GM21515 (cell line): Measurements from ENCODE around the gene ERMARD.

Experiments
- ATAC-seq: cut with Tn5 transposase; IDR thresholded peaks from one replicate; pipeline ENCODE4 v1.9.1; 2021; ENCODE audit not compliant: unreplicated experiment

ERMARD gene

GRCh38 chr6:169801396-169802160 lies 50.2 kb downstream of the ERMARD start:
- no peak for ATAC-seq

DNA sequence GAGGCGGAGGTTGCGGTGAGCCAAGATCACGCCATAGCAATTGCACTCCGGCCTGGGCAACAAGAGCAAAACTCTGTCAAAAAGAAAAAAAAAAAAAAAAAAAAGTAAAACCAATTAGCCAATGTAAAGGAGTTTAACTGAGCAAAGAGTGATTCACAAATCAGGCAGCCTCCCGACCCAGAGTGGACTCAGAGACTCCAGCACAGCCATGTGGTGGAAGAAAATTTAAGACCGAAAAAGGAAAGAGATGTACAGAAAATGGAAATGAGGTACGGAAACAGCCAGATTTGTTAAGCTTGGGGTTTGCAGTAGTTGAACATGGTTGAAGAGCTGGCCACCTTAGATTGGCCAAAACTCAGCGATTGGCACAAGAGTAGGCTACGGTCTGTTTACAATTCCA lies 51.4 kb downstream of the ERMARD start:
- no peak for ATAC-seq

DNA sequence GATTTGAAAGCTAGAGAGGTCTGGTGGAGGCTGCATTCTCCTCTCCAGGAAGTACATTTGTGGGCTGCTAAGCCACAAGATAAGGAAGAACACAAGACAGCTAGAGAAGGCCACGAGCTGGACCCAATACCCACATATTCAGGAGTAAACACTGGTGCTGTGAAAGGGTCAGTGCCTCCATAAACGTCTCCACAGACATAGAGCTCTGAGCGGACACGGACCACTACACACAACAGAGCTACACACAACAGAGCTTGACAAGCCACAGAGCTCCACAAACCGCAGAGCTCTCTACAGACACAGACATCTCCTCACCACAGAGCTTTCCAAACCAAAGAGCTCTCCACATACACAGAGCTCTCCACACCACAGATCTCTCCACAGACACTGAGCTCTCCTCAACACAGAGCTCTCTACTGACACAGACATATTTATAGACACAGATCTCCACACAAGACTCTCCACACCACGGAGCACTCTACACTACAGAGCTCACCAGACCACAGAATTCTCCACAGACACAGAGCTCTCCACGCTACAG lies 51.9 kb downstream of the ERMARD start:
- peak; percentile 73 for ATAC-seq

- no peak for ATAC-seq
These were observed 52.5 kb downstream of the ERMARD start for GRCh38 chr6:169803816-169804340.

- ATAC-seq = no peak
These were observed 53.0 kb downstream of the ERMARD start for GRCh38 chr6:169804427-169804826.

- ATAC-seq = no peak
These were observed 53.9 kb downstream of the ERMARD start for GRCh38 chr6:169805242-169805838.

GRCh38 chr6:169806701-169807100 lies 55.3 kb downstream of the ERMARD start:
- no peak for ATAC-seq

- no peak for ATAC-seq
These were observed 55.8 kb downstream of the ERMARD start for GRCh38 chr6:169807229-169807628.

DNA sequence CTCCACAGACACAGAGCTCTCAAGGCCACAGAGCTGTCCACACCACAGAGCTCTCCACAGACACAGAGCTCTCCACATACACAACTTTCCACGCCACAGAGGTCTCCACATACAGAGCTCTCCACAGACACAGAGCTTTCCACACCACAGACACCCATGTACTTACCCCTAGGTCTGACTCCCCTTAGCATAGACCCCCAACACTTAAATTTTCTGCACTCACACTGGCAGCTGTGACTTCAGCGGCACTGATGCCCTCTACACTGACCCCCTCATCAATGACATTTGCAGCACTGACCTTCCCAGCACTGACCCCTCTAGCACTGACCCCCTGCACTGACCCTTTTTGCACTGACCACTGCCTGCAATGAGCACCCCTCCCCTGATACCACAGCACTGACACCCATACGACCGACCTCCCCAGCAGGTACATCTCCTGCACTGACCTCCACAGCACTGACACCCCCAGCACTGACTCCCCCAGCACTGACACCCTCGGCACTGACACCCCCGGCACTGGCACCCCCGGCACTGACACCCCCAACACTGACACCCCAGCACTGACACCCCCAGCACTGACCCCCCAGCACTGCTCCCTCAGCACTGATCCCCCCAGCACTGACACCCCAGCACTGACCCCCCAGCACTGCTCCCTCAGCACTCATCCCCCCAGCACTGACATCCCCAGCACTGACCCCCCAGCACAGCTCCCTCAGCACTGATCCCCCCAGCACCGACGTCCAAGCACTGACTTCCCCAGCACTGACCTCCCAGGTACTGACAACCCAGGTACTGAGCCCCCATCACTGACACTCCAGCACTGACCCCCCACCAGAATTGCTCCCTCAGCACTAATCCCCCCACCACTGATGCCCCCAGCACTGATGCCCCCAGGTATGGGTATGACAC lies 56.5 kb downstream of the ERMARD start:
- no peak for ATAC-seq

- ATAC-seq = no peak
These were observed 57.2 kb downstream of the ERMARD start for GRCh38 chr6:169808608-169808967.

- no peak for ATAC-seq
These were observed 58.0 kb downstream of the ERMARD start for GRCh38 chr6:169809386-169809785.

GRCh38 chr6:169810066-169810989 lies 58.9 kb downstream of the ERMARD start:
- ATAC-seq = no peak

DNA sequence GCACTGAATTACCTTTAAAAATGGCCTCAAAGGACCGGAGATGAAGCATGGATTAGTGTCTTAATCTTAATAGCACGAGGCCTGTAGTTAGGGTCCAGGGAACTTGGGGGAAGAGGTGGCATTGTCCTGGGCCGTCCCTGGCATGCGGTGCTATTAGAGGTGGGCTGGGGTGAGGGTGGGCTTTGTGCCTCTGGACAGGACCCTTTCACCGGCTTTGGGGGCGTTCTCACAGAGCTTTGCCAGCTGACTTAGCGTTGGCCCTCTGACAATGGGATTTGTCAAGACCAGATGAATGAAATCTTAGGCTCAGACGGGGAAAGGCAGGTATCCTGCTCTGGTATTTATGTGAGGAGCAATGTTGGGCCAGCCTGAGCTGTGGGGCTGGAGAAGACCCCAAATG lies 59.6 kb downstream of the ERMARD start:
- no peak for ATAC-seq

DNA sequence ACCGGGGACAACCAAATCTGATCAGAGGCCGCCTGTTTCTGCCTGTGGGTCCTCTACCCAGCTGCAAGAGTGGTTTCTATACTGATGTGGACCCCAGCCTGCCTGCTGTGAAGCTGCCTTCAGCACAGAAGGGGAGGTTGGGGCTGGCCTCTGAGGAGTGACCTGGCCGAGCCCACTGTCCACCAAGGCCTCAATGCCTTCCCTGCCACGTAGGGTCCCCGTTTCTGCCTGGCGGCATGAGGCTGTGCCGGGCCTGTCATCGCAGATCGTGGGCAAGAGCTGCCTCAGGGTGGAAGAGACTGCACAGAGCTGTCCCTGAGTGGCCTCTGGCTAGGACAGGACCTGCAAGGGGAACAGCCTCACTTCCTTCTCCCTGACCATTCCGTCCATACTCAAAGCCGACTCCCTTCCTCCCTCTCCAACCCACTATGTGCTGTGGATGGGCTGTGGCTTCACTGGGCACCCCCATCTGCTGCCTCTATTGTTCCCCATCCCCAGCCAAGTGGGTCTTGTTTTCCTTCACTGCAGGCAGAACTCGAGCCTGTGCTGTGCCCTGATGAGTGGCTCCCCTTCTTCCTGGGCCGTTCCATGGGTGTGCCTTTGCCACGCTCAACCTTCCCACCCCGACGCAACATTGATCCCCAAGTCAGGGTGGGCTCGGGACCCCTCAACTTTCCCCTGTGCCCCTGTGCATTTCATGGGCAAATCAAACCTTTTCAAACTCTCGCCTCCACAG lies 60.3 kb downstream of the ERMARD start:
- ATAC-seq = no peak

GRCh38 chr6:169812257-169812644 lies 60.8 kb downstream of the ERMARD start:
- no peak for ATAC-seq

- ATAC-seq = no peak
These were observed 62.5 kb downstream of the ERMARD start for GRCh38 chr6:169813969-169814368.

GRCh38 chr6:169816054-169816453 lies 64.6 kb downstream of the ERMARD start:
- no peak for ATAC-seq

DNA sequence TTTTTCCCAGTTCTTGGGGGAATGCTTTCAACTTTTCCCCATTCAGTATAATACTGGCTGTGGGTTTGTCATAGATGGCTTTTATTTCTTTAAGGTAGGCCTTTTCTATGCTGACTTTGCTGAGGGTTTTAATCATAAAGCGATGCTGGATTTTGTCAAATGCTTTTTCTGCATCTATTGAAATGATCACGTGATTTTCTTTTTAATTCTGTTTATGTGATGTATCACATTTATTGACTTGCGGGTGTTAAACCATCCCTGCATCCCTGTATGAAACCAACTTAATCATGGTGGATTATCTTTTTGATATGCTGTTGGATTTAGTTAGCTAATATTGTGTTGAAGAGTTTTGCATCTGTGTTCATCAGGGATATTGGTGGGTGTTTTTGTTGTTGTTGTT lies 65.6 kb downstream of the ERMARD start:
- ATAC-seq = no peak

- no peak for ATAC-seq
These were observed 68.9 kb downstream of the ERMARD start for GRCh38 chr6:169820358-169820757.

DNA sequence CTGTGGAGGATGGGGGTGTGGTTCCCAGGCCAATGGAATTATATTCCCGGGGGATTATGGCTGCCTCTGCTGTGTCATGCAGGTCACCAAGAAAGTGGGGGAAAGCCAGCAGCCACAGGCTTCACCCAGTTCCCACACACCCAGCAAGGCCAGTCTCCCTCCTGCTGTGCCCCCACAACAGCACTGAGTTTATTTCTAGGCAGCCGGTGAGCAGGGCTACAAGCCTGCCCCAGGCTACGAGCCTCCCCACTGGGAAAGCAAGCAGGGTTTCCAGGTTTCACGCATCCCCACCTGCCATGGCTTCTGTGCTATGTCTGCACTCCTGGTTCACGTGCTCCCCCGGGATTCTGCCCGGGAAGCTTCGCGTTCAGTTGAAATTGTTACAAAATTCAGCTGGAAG lies 72.6 kb downstream of the ERMARD start:
- no peak for ATAC-seq
